Endothelial cell of hepatic sinusoid (primary cell): ENCODE data around the gene KCNG2.

Source experiments
- in situ Hi-C: cut with HindIII; loops from 2 replicates; pipeline ENCODE4 v1.10.0; 2017; ENCODE audit warnings: low sequenced_read_pairs

Gene KCNG2

DNA sequence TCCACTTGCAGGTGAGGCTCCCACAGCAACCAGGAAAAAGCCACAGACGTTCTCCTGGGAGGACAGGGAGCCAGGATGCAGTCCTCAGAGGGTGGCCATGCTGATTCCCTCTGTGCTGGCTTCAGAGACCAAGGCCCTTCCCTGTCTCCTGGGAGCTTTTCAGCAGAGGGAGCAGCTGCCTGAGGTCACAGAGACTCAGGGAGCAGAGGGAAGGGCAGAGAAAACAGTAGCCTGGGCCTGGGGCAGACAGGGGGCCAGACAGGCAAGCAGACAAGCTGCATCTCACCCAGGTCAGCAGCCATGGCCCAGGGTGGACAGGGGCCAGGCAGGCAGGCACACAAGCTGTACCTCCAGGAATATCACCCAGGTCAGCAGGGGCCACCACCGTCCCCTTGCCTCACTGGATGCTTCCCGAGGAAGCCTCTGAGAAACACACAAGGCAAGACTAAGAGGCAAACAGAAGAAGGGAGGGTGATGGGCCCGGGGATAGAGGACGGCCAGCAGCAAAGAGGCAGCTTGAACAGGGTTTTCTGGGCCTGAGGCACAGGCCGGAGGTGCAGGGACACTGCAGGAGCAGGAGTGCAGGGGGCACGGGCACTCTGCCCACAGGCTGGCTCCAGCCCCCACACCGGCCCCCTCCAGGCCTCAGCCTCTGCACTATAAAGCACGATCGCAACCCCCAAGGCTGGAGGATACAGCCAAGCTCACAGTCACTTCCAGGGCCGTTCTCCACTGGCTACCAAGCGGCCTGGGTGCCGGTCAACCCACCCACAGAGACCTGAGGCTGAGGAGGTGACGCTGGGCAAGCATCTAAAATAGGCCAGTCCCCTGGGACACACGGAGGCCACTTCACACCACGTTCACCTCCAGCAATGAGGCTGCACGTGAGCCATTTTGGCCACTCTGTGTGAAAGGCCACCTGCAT is 147.6 kb downstream of the KCNG2 start:
- in situ Hi-C loops: no loop called here

DNA sequence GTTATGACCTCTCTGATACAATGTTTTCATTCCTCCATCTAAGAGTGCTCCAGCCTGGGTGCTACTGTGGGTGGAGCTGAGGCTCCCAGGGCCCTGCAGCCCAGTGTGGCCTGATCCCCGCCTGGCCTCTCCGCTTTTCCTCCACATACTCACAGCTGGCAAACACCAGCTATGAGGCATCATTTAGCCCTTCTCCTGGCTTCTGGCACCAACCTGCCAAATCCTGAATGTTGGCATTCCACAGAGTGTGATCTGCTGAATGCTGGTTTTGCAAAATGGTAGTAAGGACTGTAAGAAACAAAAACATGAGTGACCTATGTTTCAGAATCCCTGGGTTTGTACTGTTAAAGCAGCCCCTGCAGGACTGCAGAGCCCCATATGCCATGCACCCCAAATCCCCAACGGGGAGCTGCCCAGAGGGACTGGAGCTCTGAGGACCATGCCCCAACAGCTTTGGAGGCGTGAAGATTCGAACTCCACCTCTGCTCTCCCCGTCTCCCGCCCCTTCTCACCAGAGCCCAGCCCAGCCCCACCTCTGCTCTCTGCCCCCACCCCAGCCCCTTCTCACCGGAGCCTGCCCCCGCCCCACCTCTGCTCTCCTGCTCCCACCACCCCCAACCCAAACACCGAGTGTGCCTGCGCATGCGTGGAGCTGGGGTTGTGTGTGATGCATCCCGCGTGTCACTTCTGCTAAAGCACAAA is 149.5 kb downstream of the KCNG2 start:
- in situ Hi-C loops: no loop called here

DNA sequence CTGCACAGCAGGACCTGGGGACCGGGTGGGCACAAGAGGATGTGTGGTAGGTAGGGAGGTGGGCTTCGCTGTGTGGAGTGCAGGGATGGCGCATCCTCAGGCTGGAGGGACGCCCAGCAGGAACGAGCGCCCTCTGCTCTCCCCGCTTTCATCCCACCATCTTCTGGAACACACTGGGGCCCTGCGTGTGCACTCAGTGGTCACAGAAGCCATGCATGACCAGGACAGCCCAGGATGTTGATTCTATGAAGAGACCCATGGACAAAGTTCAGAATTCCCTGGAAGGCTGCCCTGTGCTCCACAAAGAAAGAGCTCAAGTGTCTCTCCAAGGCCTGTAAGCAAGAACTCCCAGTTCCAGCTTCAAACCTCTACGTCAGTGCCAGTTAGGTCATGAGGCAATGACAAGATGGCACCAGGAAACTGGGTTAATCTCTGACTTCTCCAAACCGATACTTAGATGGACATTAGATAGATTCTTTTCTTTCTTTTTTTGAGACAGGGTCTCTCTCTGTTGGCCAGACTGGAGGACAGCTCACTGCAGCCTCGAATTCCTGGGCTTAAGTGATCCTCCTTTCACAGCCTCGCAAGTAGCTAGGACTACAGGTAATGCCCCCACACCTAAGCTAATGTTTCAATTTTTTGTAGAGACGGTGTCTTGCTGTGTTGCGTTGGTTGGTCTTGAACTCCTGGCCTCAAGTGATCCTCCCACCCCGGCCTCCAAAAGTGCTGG is 150.3 kb downstream of the KCNG2 start:
- in situ Hi-C loops: no loop called here

DNA sequence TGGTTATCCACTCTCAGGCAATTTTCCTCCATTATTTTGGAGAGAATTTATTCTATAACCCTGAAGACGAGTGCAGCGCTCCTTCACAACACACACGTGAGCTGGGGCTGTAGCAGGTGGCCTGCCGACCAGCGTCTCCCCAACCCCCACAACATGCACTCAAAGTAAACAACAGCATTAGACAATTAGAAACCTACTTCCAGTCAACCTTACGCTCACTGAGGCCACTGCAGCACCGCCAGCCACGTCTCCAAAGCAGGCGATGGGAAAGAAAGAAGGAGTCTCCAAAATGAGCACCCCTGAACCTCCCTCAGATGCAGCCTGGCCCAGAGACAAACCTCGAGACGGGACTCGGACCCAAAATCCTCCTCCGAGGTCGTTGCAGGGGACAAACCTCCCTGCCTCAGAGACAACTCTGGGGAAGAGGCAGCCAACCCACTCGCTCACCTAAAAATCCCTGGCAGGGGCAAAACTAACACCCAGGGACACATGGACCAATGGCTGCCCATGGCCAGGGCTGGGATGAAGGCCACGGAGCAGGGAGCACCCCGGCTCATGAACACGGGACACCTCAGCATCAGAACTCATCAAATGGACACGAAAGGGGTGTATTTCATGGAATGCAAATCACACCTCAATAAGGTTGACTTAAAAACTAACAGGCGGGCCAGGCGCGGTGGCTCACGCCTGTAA is 151.1 kb downstream of the KCNG2 start:
- in situ Hi-C loops: no loop called here
